Neural progenitor cell (in vitro differentiated cells): ENCODE results near the gene MUC21. TPM values are rescaled to one million over a fixed set of nuclear protein-coding genes. Genes with fewer than 3 reads are reported as not detected.

Source experiments
- DNase-seq: peaks from one replicate; pipeline ENCODE4 v3.0.0-alpha.2; 2016; ENCODE audit warnings: low spot score
- H2AFZ ChIP-seq: fragments of 200-600 bp; sonication (generic); replicated peaks from 2 replicates; pipeline ENCODE4 v1.6.1; 2016; ENCODE audit warnings: antibody characterized with exemption
- H3F3A ChIP-seq: fragments of 200-600 bp; sonication (generic); 2 replicates; pipeline ENCODE4 v1.6.1; 2016; ENCODE audit warnings: antibody characterized with exemption, low read depth
- H3K27ac ChIP-seq: fragments of 200-600 bp; sonication (generic); 2 replicates; pipeline ENCODE4 v1.5.1; 2016; ENCODE audit warnings: mild to moderate bottlenecking
- H3K27me3 ChIP-seq: fragments of 200-600 bp; sonication (generic); 2 replicates; pipeline ENCODE4 v1.6.1; 2016; ENCODE audit warnings: mild to moderate bottlenecking, moderate library complexity
- H3K36me3 ChIP-seq: fragments of 200-600 bp; sonication (generic); 2 replicates; pipeline ENCODE4 v1.5.1; 2016
- H3K4me1 ChIP-seq: fragments of 200-600 bp; sonication (generic); 2 replicates; pipeline ENCODE4 v1.6.1; 2016; ENCODE audit warnings: mixed run types
- H3K4me2 ChIP-seq: fragments of 200-600 bp; sonication (generic); 2 replicates; pipeline ENCODE4 v1.6.1; 2016
- H3K4me3 ChIP-seq: fragments of 200-600 bp; sonication (generic); 2 replicates; pipeline ENCODE4 v1.5.1; 2016
- H3K79me2 ChIP-seq: fragments of 200-600 bp; sonication (generic); 2 replicates; pipeline ENCODE4 v1.6.1; 2016; ENCODE audit warnings: low read depth
- H3K9ac ChIP-seq: fragments of 200-600 bp; sonication (generic); 2 replicates; pipeline ENCODE4 v1.6.1; 2016
- H3K9me3 ChIP-seq: fragments of 200-600 bp; sonication (generic); 2 replicates; pipeline ENCODE4 v1.5.1; 2016; ENCODE audit warnings: low read depth
- H4K20me1 ChIP-seq: fragments of 200-600 bp; sonication (generic); 2 replicates; pipeline ENCODE4 v1.6.1; 2016; ENCODE audit warnings: low read depth
- H3K27ac Mint-ChIP-seq: 3 replicates; pipeline ENCODE4 v1.8.0; 2021; ENCODE audit warnings: mixed read lengths
- H3K27me3 Mint-ChIP-seq: 2 replicates; pipeline ENCODE4 v1.8.0; 2022; ENCODE audit warnings: low read depth, mild to moderate bottlenecking, inconsistent platforms, moderate library complexity, mixed read lengths; ENCODE audit not compliant: insufficient read depth
- H3K36me3 Mint-ChIP-seq: 3 replicates; pipeline ENCODE4 v1.8.0; 2021; ENCODE audit warnings: mixed read lengths
- H3K4me1 Mint-ChIP-seq: 3 replicates; pipeline ENCODE4 v1.8.0; 2021; ENCODE audit warnings: mixed read lengths
- H3K4me3 Mint-ChIP-seq: 3 replicates; pipeline ENCODE4 v1.8.0; 2021; ENCODE audit warnings: mild to moderate bottlenecking, moderate library complexity, mixed read lengths
- H3K9me3 Mint-ChIP-seq: 3 replicates; pipeline ENCODE4 v1.8.0; 2020; ENCODE audit warnings: mixed read lengths
- EZH2 ChIP-seq: fragments of 200-600 bp; sonication (generic); IDR thresholded peaks from 2 replicates; pipeline ENCODE4 v1.6.1; 2017; ENCODE audit warnings: antibody characterized with exemption, mild to moderate bottlenecking, moderate library complexity
- EZH2phosphoT487 ChIP-seq: fragments of 200-600 bp; sonication (generic); IDR thresholded peaks from 2 replicates; pipeline ENCODE4 v1.6.1; 2017; ENCODE audit warnings: antibody characterized with exemption
- total RNA-seq: library from RNA; depleted of rRNA; stranded (reverse); fragments of >200 nt; gene quantifications from 2 replicates; pipeline ENCODE4 v1.2.3, GENCODE V29; 2015; ENCODE audit warnings: low replicate concordance
- TF ChIP-seq, protein P1 (sequence below): fragments of 200-600 bp; sonication (generic); IDR thresholded peaks from 2 replicates; pipeline ENCODE4 v1.5.1; 2017; ENCODE audit warnings: antibody characterized with exemption, mild to moderate bottlenecking

MUC21 gene
- total RNA-seq, 1 donor from 2014 or later: not detected

DNA sequence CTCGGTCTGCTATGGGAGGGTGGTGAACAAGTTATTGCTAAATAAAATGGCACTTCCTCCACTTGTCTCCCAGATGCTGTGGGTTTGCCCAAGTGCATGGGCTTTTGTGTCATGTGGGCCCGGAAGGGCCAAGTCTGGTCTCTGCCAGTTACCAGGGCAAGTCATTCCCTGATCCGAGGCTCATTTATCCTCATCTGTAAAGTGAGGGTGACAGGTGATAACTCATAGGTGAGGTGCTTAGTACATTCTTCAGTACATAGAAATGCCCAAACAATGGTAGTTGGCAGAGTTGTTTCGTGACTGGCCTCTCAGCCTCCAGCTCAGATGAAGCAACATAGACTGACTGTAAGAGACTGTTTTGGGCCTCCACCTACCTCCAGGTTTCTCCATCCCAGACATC, 44.8 kb upstream of the MUC21 start:
- no peaks in the 10 kb centered on the region for H3K9me3 ChIP-seq
- TF ChIP-seq EZH2phosphoT487: no peak

DNA sequence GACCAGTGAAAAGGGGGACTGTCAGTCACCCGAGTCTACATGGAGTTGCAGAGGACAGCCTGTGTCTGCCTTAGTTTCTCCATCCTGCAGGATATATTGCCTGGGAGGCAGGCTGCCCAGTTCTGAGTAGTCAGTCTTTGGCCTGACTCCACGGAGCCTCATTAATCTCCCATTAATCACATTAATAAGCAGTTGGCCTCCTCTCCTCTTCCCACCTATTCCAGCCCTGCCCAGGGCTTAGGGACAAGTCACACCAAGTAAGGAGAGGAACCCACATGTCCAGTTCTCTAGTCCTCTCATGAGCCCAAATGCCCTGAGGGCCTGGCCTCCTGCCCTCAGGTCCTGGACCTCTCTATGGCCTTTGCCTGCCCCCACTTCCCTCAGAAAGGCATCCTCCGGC, 44.0 kb upstream of the MUC21 start:
- no peaks in the 10 kb centered on the region for H4K20me1 ChIP-seq
- no peak overlapping the region for H3K27ac ChIP-seq
- H3K79me2 ChIP-seq: no peaks in the 10 kb centered on the region
- no peaks in the 10 kb centered on the region for H3K9me3 ChIP-seq
- H3K4me1 ChIP-seq: peaks cover 11% of the 10 kb centered on the region
- DNase-seq: no peak
- Mint-ChIP-seq H3K36me3 (no peaks in the 10 kb centered on the region), H3K4me3 (no peak overlapping the region), H3K27ac (no peak overlapping the region), H3K4me1 (peaks cover 20% of the 10 kb centered on the region), H3K27me3 (peaks cover 22% of the 10 kb centered on the region), H3K9me3 (no peaks in the 10 kb centered on the region)
- H2AFZ ChIP-seq: no peak overlapping the region
- H3K4me2 ChIP-seq: no peak overlapping the region
- H3K27me3 ChIP-seq: no peaks in the 10 kb centered on the region
- H3K36me3 ChIP-seq: no peaks in the 10 kb centered on the region
- TF ChIP-seq EZH2 (no peak), EZH2phosphoT487 (no peak)
- TF ChIP-seq, protein P1, sequence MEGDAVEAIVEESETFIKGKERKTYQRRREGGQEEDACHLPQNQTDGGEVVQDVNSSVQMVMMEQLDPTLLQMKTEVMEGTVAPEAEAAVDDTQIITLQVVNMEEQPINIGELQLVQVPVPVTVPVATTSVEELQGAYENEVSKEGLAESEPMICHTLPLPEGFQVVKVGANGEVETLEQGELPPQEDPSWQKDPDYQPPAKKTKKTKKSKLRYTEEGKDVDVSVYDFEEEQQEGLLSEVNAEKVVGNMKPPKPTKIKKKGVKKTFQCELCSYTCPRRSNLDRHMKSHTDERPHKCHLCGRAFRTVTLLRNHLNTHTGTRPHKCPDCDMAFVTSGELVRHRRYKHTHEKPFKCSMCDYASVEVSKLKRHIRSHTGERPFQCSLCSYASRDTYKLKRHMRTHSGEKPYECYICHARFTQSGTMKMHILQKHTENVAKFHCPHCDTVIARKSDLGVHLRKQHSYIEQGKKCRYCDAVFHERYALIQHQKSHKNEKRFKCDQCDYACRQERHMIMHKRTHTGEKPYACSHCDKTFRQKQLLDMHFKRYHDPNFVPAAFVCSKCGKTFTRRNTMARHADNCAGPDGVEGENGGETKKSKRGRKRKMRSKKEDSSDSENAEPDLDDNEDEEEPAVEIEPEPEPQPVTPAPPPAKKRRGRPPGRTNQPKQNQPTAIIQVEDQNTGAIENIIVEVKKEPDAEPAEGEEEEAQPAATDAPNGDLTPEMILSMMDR: no peak
- no peak overlapping the region for H3K4me3 ChIP-seq
- no peak overlapping the region for H3K9ac ChIP-seq
- no peaks in the 10 kb centered on the region for H3F3A ChIP-seq

More for the DNA sequence above, 44.8 kb upstream of the MUC21 start:
- peak overlapping the region; percentile 17 for H2AFZ ChIP-seq
- Mint-ChIP-seq H3K4me3 (no peak overlapping the region), H3K36me3 (no peaks in the 10 kb centered on the region), H3K27me3 (peaks cover 22% of the 10 kb centered on the region), H3K9me3 (no peaks in the 10 kb centered on the region), H3K4me1 (peaks cover 20% of the 10 kb centered on the region), H3K27ac (peak overlapping the region; percentile 57)
- no peak overlapping the region for H3K9ac ChIP-seq
- no peaks in the 10 kb centered on the region for H4K20me1 ChIP-seq
- no peaks in the 10 kb centered on the region for H3K36me3 ChIP-seq
- no peaks in the 10 kb centered on the region for H3K27me3 ChIP-seq
- H3K4me1 ChIP-seq: peaks cover 11% of the 10 kb centered on the region
- H3K79me2 ChIP-seq: no peaks in the 10 kb centered on the region
- no peak overlapping the region for H3K27ac ChIP-seq
- no peak for DNase-seq
- no peak overlapping the region for H3K4me2 ChIP-seq
- H3F3A ChIP-seq: no peaks in the 10 kb centered on the region
- H3K4me3 ChIP-seq: no peak overlapping the region

DNA sequence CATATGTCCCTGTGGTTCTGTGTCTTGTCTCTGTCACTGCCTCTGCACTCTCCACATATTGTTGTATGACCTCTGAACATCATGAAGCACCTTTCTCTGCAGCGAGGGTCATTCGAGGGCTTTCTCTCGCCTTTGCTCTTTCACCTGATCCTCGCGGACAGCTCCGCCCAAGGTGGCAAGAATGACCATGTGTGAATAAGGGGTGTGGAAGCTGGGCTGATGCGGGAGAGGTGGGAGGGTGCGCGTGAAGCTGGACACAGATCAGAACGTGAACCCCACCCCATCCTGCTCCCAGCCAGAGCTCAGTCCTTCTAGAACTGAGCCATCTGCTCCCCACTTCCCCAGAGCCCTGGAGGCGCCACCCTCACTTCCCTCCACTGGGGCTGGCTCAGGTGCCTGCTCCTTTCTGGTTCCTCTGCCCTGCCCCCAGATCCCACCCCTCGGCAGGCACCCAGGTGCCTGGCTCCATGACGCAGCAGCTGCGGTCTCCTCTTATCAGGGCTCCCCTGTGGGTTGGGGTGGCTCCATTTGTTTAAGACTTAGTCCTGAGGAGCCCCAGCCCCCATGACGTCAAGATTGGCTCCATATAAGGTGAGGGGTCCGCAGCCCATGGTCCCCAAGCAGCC, 43.0 kb upstream of the MUC21 start, which contains the start of gene MUCL3:
TSS of gene MUCL3 (plus strand) at position 613 of the 626 bp plus-strand sequence. CDS start 27 bp downstream, outside the sequence.
- Mint-ChIP-seq H3K4me1 (peaks cover 20% of the 10 kb centered on the region), H3K27ac (peak within 1 kb of the TSS; percentile 59), H3K4me3 (no peak within 1 kb of the TSS), H3K27me3 (peaks cover 22% of the 10 kb centered on the region), H3K36me3 (no peaks in the 10 kb centered on the region), H3K9me3 (no peaks in the 10 kb centered on the region)
- H3K9me3 ChIP-seq: no peaks in the 10 kb centered on the region
- no peaks in the 10 kb centered on the region for H3K79me2 ChIP-seq
- H4K20me1 ChIP-seq: no peaks in the 10 kb centered on the region
- H3F3A ChIP-seq: no peaks in the 10 kb centered on the region
- no peaks in the 10 kb centered on the region for H3K36me3 ChIP-seq
- no peak for DNase-seq
- TF ChIP-seq EZH2: no peak
- no peak within 1 kb of the TSS for H3K4me2 ChIP-seq
- H3K27ac ChIP-seq: no peak within 1 kb of the TSS
- H3K27me3 ChIP-seq: no peaks in the 10 kb centered on the region
- H3K4me1 ChIP-seq: peaks cover 11% of the 10 kb centered on the region
- H3K4me3 ChIP-seq: no peak within 1 kb of the TSS
- no peak within 1 kb of the TSS for H2AFZ ChIP-seq
- no peak within 1 kb of the TSS for H3K9ac ChIP-seq

DNA sequence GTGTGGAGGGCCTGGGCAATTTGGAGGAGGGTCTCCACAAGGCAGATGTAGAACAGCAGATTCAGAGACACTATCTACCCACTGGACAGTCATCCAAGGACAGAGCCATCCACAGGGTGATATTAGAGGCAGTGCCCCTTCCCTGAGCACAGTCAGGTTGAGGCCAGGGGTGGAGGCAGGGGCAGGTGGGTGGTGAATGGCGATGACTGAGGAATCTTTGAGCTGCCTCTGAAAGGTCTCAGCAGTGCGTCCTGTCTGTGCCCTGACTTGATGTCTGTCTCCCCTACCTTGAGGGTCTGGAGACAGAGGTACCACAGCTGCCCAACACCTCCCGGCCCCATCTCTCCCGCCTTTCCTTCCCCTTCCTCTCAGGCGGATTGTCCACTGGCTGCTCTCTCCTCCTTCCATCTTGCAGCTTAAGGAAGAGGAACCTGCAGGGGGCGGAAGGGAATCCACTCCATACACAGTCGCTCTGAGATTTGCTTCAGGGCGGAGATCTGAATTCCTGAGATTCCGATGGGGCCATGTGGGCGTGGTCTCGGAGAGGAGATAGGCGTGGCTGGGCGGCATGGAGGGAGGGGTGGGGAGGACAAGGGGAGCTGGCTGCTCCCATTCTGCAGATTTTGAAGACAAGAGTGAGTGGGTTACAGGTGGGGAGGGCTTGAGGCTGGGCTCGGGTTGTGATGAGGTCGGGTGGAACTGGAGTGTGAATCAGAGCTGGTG, 41.0 kb upstream of the MUC21 start:
- TF ChIP-seq EZH2phosphoT487 (no peak), EZH2 (no peak)
- TF ChIP-seq, protein P1: peak; percentile 67
- Mint-ChIP-seq H3K4me3 (peak overlapping the region; percentile 46), H3K27ac (peak overlapping the region; percentile 69), H3K4me1 (peaks cover 20% of the 10 kb centered on the region), H3K9me3 (no peaks in the 10 kb centered on the region), H3K36me3 (no peaks in the 10 kb centered on the region), H3K27me3 (peaks cover 21% of the 10 kb centered on the region)
- Histone ChIP-seq H3K79me2 (no peaks in the 10 kb centered on the region), H3K4me3 (no peak overlapping the region), H3K4me1 (peaks cover 5% of the 10 kb centered on the region), H3K36me3 (no peaks in the 10 kb centered on the region), H3K27me3 (no peaks in the 10 kb centered on the region), H4K20me1 (no peaks in the 10 kb centered on the region), H3K9me3 (no peaks in the 10 kb centered on the region), H3F3A (no peaks in the 10 kb centered on the region), H2AFZ (no peak overlapping the region), H3K27ac (no peak overlapping the region), H3K4me2 (peak overlapping the region; percentile 46), H3K9ac (no peak overlapping the region)
- DNase-seq: peak; percentile 97
